ENCODE measurements around the gene PRR14. TPM values are rescaled to one million over a fixed set of nuclear protein-coding genes. Genes with fewer than 3 reads are reported as not detected.

Gene PRR14
- total and polyA plus RNA-seq, 10 of the 15 experiments (the other 5 are each of a cell fraction or from before 2014, with no cell fraction given): 2.5 to 66.8 (median 19.2) TPM

GRCh38 chr16:30657866-30658730 lies 7.3 kb downstream of the PRR14 start, which contains the start of gene FBRS (continued):
- TF ChIP-seq CEBPZ (IDR thresholded peaks at IDR 0.05; ENCODE audit: low read depth, low read length) (peak; percentile 57), SRF (IDR thresholded peaks at IDR 0.05; ENCODE audit: low read depth in 2 of 2, low read length in 2 of 2) (peak; percentile 94 to 97), POU2F2 (IDR thresholded peaks at IDR 0.05; ENCODE audit: borderline replicate concordance, low read depth, low read length) (peak; percentile 45; the same call in 2 of the 3 replicates), IKZF2 (IDR thresholded peaks at IDR 0.05) (no peak; a peak in 1 of 4 replicates), MEF2A (IDR thresholded peaks at IDR 0.05; ENCODE audit: insufficient read depth, low read depth, low read length) (0 out of 2 replicates have a peak, but pooled peaks have one; percentile 14), ETV6 (conservative IDR thresholded peaks at IDR 0.05 in 1 of 2, IDR thresholded peaks at IDR 0.05 in 1 of 2; ENCODE audit: borderline replicate concordance in 1 of 2, low read depth in 1 of 2) (no peak; a peak in 1 of 4 replicates), MTA2 (IDR thresholded peaks at IDR 0.05; ENCODE audit: low read depth) (no peak), EZH2 (IDR thresholded peaks at IDR 0.05; ENCODE audit: borderline replicate concordance, control insufficient read depth, low read depth, low read length) (no peak), SREBF2 (IDR thresholded peaks at IDR 0.05; ENCODE audit: low read length) (0 out of 2 replicates have a peak, but pooled peaks have one; percentile 3), STAT1 (conservative IDR thresholded peaks at IDR 0.05) (no peak; the same call in 1 of the 2 replicates), SP1 (IDR thresholded peaks at IDR 0.05; ENCODE audit: low read depth, low read length) (peak; percentile 94), NFYA (IDR thresholded peaks at IDR 0.05; ENCODE audit: borderline replicate concordance, low read depth, low read length) (no peak), SKIL (IDR thresholded peaks at IDR 0.05; ENCODE audit: low read depth, poor library complexity, severe bottlenecking) (no peak), SMAD5 (IDR thresholded peaks at IDR 0.05; ENCODE audit: low read depth) (peak; percentile 81)
